ENCODE results near the gene AIFM2.

The AIFM2 gene

GRCh38 chr10:70175516-70175915 is 42.9 kb upstream of the AIFM2 start:
- Histone ChIP-seq H3K79me2 (ENCODE audit: insufficient read depth, low read length) (peaks cover 5% of the 10 kb centered on the region), H2AFZ (ENCODE audit: low read depth, low read length) (no peak overlapping the region), H3K4me3 (ENCODE audit: low read depth in 1 of 2, low read length in 2 of 2) (no peak overlapping the region), H3K36me3 (ENCODE audit: insufficient read depth, low read length) (no peaks in the 10 kb centered on the region), H3K9ac (ENCODE audit: low read depth, low read length) (no peak overlapping the region), H4K20me1 (ENCODE audit: insufficient read depth, low read length) (no peaks in the 10 kb centered on the region), H3K27me3 (ENCODE audit: insufficient read depth, low read length, poor library complexity) (peaks cover 3% of the 10 kb centered on the region), H3K4me1 (ENCODE audit: insufficient read depth, low read length) (peaks cover 12% of the 10 kb centered on the region), H3K27ac (ENCODE audit: low read length) (no peak overlapping the region), H3K4me2 (ENCODE audit: insufficient read depth, low read length) (no peak overlapping the region), H3K9me3 (ENCODE audit: insufficient read depth, low read length, severe bottlenecking) (peaks cover 4% of the 10 kb centered on the region)
- DNase-seq (no peak), ATAC-seq (ENCODE audit: insufficient read depth, low read depth) (no peak)
- TF ChIP-seq CTCF (IDR thresholded peaks at IDR 0.05; ENCODE audit: borderline replicate concordance, extremely low read depth, low read length, poor library complexity, severe bottlenecking) (no peak), EZH2 (IDR thresholded peaks at IDR 0.05; ENCODE audit: borderline replicate concordance, low read depth, low read length, severe bottlenecking) (no peak)

- Histone ChIP-seq H2AFZ (ENCODE audit: low read depth, low read length) (no peak overlapping the region), H3K27me3 (ENCODE audit: insufficient read depth, low read length, poor library complexity) (no peaks in the 10 kb centered on the region), H3K9ac (ENCODE audit: low read depth, low read length) (no peak overlapping the region), H3K4me2 (ENCODE audit: insufficient read depth, low read length) (no peak overlapping the region), H3K79me2 (ENCODE audit: insufficient read depth, low read length) (peaks cover 17% of the 10 kb centered on the region), H4K20me1 (ENCODE audit: insufficient read depth, low read length) (peaks cover 9% of the 10 kb centered on the region), H3K4me3 (ENCODE audit: low read depth in 1 of 2, low read length in 2 of 2) (no peak overlapping the region), H3K36me3 (ENCODE audit: insufficient read depth, low read length) (no peaks in the 10 kb centered on the region), H3K4me1 (ENCODE audit: insufficient read depth, low read length) (peaks cover 17% of the 10 kb centered on the region), H3K27ac (ENCODE audit: low read length) (no peak overlapping the region), H3K9me3 (ENCODE audit: insufficient read depth, low read length, severe bottlenecking) (no peaks in the 10 kb centered on the region)
- no peak for DNase-seq
- TF ChIP-seq CTCF (IDR thresholded peaks at IDR 0.05; ENCODE audit: borderline replicate concordance, extremely low read depth, low read length, poor library complexity, severe bottlenecking) = no peak
- no peak for TF ChIP-seq EZH2 (IDR thresholded peaks at IDR 0.05; ENCODE audit: borderline replicate concordance, low read depth, low read length, severe bottlenecking)
- no peak for ATAC-seq (ENCODE audit: insufficient read depth, low read depth)
Measured at GRCh38 chr10:70174058-70174741, 41.6 kb upstream of the AIFM2 start.

- TF ChIP-seq CTCF (IDR thresholded peaks at IDR 0.05; ENCODE audit: borderline replicate concordance, extremely low read depth, low read length, poor library complexity, severe bottlenecking) = no peak
- TF ChIP-seq EZH2 (IDR thresholded peaks at IDR 0.05; ENCODE audit: borderline replicate concordance, low read depth, low read length, severe bottlenecking) = no peak
- no peaks in the 10 kb centered on the region for H3K27me3 ChIP-seq (ENCODE audit: insufficient read depth, low read length, poor library complexity)
- H3K9ac ChIP-seq (ENCODE audit: low read depth, low read length) = peak overlapping the region; percentile 75
- peaks cover 43% of the 10 kb centered on the region for H4K20me1 ChIP-seq (ENCODE audit: insufficient read depth, low read length)
- ATAC-seq (ENCODE audit: insufficient read depth, low read depth) (peak; percentile 24), DNase-seq (no peak)
- H3K79me2 ChIP-seq (ENCODE audit: insufficient read depth, low read length) = peaks cover 59% of the 10 kb centered on the region
- H2AFZ ChIP-seq (ENCODE audit: low read depth, low read length) = peak overlapping the region; percentile 75
- peaks cover 49% of the 10 kb centered on the region for H3K4me1 ChIP-seq (ENCODE audit: insufficient read depth, low read length)
- peak overlapping the region; percentile 81 for H3K4me2 ChIP-seq (ENCODE audit: insufficient read depth, low read length)
- peaks cover 27% of the 10 kb centered on the region for H3K36me3 ChIP-seq (ENCODE audit: insufficient read depth, low read length)
- H3K27ac ChIP-seq (ENCODE audit: low read length) = peak overlapping the region; percentile 74
- H3K4me3 ChIP-seq (ENCODE audit: low read depth in 1 of 2, low read length in 2 of 2) = peak overlapping the region; percentile 51 to 91
- no peaks in the 10 kb centered on the region for H3K9me3 ChIP-seq (ENCODE audit: insufficient read depth, low read length, severe bottlenecking)
Measured at GRCh38 chr10:70169649-70170364, 37.2 kb upstream of the AIFM2 start.

Data from DND-41 (cell line).